Omental fat pad (tissue), 4 donors: ENCODE data around the gene LSG1. TPM values are rescaled to one million over a fixed set of nuclear protein-coding genes. Genes with fewer than 3 reads are reported as not detected.
A peak's percentile ranks its signal among the peaks of the same experiment; 100 is the strongest.
"Not testable (repeated sequence)": the region's sequence is repeated elsewhere in the genome, so short reads cannot be mapped to it uniquely, and the experiment has no call there.

Source experiments
- ATAC-seq: fragments of 150-250 bp; one replicate; pipeline ENCODE4 v1.9.1; 2016; ENCODE audit warnings: mild to moderate bottlenecking, moderate library complexity; ENCODE audit not compliant: low FRiP score
- DNase-seq: peaks from one replicate; pipeline ENCODE4 v3.0.0-alpha.2; 2019; ENCODE audit warnings: low spot score
- total RNA-seq, 4 donors: library from RNA; depleted of rRNA; stranded (reverse); fragments of >200 nt; gene quantifications; one replicate each; pipeline ENCODE4 v1.1.0, GENCODE V29; 2016
- TF ChIP-seq, protein P1 (sequence below), 3 donors: fragments of 450-650 bp; IDR thresholded peaks; one replicate each; pipeline ENCODE4 v1.5.1; 2016 to 2017; ENCODE audit warnings: antibody characterized with exemption in 3 of 3, mild to moderate bottlenecking in 3 of 3, moderate library complexity in 2 of 3

The LSG1 gene
- total RNA-seq, 4 donors from 2014 or later = 34.4 to 82.5 (median 35.2) TPM

GRCh38 chr3:194631696-194632095, 40.3 kb downstream of the LSG1 start:
- no peak for ATAC-seq
- no peak for DNase-seq
- TF ChIP-seq, protein P1, sequence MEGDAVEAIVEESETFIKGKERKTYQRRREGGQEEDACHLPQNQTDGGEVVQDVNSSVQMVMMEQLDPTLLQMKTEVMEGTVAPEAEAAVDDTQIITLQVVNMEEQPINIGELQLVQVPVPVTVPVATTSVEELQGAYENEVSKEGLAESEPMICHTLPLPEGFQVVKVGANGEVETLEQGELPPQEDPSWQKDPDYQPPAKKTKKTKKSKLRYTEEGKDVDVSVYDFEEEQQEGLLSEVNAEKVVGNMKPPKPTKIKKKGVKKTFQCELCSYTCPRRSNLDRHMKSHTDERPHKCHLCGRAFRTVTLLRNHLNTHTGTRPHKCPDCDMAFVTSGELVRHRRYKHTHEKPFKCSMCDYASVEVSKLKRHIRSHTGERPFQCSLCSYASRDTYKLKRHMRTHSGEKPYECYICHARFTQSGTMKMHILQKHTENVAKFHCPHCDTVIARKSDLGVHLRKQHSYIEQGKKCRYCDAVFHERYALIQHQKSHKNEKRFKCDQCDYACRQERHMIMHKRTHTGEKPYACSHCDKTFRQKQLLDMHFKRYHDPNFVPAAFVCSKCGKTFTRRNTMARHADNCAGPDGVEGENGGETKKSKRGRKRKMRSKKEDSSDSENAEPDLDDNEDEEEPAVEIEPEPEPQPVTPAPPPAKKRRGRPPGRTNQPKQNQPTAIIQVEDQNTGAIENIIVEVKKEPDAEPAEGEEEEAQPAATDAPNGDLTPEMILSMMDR (IDR thresholded peaks at IDR 0.05) = no peak

DNA sequence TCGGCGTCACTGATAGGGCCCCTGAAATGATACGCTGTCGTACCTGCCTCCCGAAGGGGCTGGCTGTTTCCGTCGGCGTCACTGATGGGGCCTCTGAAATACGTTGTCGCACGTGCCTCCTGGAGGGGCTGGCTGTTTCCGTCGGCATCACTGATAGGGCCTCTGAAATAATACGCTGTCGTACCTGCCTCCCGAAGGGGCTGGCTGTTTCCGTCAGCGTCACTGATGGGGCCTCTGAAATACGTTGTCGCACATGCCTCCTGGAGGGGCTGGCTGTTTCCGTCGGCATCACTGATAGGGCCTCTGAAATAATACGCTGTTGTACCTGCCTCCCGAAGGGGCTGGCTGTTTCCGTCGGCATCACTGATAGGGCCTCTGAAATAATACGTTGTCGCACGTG, 41.3 kb downstream of the LSG1 start:
- ATAC-seq, DNase-seq: not testable (repeated sequence)

GRCh38 chr3:194624956-194625355, 47.0 kb downstream of the LSG1 start:
- TF ChIP-seq, protein P1 (IDR thresholded peaks at IDR 0.05) = no peak
- no peak for ATAC-seq
- no peak for DNase-seq

DNA sequence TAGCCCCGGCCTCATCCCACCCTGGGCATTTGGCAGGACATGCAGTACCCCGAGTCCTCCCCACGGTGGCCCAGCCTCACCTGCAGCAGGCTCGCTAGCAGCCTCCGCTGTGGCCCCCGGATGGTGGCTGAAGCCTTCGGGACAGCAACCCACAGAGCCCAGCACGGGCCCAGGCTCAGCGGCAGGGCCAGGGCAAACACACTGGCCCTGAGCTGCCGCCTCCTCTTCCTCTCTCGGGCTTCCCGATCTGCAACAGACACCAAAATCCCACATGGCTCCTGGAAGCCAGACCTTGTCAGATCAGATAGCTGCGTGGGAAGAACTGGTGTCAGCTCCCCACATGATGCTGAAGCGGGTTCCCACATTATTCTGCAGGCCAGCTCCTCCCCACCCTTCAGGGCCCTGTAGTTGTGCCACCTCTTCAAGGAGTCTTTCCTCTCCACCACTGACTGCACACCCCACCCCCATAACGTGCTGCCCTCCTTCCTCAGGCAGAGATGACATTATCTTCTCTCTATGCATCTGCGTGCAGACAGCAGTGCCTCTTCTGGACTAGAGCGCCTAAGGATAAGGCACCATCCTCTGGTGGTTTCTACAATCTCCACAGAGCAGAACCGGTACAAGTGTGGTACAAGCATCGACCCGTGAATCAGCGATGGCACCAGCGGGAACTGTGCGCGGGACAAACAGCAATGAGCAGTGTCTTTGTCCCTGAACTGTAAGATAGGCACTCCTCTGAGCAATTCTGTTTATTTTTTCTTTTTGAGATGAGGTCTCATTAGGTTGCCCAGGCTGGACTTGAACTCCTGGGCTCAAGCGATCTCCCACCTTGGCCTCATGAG, 48.3 kb downstream of the LSG1 start:
- ATAC-seq = no peak
- TF ChIP-seq, protein P1 (IDR thresholded peaks at IDR 0.05) = no peak
- no peak for DNase-seq

DNA sequence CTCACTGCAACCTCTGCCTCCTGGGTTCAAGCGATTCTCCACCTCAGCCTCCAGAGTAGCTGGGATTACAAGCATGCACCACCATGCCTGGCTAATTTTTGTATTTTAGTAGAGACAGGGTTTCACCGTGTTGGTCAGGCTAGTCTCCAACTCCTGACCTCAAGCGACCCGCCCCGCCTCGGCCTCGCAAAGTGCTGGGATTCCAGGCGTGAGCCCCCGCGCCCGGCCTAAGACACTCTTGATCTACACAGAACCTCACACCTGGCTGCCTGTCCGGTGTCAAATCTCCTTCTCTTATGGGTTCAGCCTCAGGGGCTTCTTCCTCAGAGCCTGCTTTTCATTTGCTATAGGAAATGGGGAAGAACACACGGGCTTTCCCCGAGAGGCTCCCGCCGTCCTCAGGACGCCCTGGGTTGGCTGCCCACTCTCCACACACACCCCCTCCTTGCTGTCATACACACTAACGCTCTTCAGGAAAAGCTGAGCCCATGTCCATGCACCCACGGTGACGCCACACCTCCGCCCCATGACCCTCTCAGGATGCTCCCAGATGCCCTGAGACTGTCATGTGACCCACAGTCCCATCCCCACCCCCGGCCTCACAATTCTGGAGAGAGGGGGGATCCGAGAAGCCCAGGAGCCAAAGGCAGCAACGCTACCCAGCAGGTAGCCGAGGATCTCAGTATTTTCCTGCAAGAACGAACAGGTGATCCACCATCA, 49.2 kb downstream of the LSG1 start:
- peak; percentile 35 for ATAC-seq
- TF ChIP-seq, protein P1 (IDR thresholded peaks at IDR 0.05) = no peak
- DNase-seq = no peak

- no peak for DNase-seq
- TF ChIP-seq, protein P1 (IDR thresholded peaks at IDR 0.05) = no peak
- no peak for ATAC-seq
These were observed 50.0 kb downstream of the LSG1 start for GRCh38 chr3:194621947-194622346.

GRCh38 chr3:194620196-194620595, 51.8 kb downstream of the LSG1 start:
- TF ChIP-seq, protein P1 (IDR thresholded peaks at IDR 0.05) = no peak
- ATAC-seq (no peak), DNase-seq (no peak)
